Endometrium (tissue), 2 donors: ENCODE data around the gene DGCR6L.
"Not testable (repeated sequence)": the region's sequence is repeated elsewhere in the genome, so short reads cannot be mapped to it uniquely, and the experiment has no call there.

Experiments
- FAIRE-seq: peaks from 2 replicates; lab custom pipeline; 2012; peaks lifted over from hg19 to GRCh38; lab: Jason Lieb, UNC
- donor health status: control.
- donor health status: control.

Gene DGCR6L

DNA sequence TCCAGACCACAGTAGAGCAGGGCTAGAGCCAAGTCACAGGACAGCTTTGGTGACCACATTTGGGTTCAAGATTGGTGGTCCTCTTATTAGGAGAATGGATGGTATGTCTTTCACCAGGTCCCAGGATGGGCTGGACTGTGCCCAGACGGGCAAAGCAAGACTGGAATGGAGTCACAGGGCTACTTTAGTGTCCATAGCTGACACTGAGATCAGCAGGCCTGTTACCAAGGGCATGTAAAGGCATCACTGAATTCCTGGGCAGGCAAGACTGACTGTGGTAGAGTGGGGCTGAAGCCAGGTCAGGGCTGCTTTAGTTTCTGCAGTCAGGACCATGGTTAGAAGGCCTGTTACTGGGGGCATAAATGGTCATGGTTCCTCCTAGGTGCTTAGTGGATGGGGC lies 6.1 kb upstream of the DGCR6L start:
- FAIRE-seq, result not testable (repeated sequence)

DNA sequence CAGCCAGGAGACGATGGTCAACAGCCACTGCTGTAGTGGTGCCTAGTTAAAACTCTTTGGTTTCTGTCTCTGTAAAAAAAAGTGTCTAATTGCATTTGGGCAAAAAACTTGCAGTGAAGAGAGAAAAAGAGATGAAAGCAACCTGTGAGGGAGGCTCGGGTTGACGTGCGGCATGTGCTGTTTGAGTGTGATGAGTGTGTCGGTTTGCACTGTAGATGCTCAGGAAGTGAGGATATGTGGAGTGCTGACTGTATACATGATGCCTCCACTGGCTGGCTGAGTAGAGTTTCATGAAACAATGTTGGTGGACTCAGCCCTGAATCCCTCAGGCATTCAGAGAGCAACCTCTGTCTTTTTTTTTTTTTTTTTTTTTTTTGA lies 4.3 kb upstream of the DGCR6L start:
- FAIRE-seq, result no peak

DNA sequence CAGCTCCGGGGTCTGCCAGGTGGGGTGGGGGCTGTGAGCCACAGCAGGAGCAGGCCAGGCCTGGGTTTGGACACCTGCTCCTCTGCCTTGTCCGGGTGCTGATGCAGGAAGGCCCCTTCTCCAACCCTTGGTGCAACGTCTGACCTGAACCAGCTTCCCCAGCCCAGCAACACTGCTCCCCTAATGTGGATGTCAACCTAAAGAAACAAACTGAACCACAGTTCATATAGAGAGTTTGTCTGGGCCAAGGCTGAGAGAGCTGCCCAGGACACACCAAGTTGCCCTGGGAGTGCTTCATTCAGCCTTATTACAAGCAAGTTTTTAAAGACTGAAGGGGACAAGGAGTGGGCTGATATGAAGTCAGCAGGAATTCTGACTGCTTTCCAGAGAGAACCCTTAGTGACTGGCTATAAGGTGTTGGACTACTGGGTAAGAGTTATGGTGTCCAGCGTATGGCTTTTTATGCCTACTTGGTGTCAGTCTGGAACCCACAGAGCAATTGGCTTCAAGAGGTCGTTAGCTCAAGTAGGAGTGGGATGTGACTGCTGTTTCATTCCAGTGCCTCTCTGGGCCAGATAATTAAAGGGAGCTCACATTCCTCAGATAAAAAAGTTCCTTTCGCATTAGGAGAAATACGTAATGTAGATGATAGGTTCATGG lies 1.8 kb upstream of the DGCR6L start:
- not testable (repeated sequence) for FAIRE-seq

DNA sequence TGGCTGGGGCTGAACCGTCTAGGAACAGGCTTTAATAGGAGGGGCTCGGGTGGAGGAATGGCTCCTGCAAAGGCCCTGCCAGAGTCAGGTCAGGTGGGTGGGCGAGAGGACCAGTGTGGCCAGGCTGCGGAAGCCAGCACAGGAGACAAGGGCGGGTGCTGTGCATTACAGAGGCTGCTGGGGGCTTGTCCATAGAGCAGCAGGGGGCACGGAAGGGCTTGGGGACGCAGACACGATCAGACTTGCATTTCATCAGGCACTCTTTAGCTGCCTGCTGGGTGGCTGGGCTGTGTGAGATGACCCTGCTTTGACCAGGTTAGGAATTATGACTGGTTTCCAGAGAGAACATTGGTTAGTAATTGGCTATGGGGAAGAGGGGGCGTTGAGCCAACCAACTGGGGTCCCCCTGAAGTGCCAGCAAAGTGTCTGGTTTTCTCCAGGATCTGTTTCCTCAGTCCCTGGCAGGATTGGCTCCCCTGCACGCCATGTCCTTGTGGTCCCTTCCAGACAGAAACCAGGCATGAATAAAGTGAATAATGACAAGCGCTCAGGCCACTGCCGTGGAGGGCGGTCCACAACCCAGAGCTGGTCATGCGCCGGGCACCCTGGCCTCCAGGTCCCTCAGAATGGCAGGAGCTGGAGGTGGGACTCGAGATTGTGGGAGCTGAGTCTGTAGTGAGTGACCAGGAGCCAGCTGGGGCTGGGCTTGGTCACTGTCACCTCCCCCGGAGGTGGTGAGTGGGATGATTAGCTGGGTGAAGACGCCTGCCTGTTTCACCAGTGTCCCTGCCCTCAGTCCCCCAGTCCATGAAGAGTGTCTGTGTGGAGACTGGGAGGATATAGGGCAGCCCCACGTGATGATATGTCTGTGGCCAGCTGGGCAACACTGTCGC lies 1.0 kb upstream of the DGCR6L start:
- not testable (repeated sequence) for FAIRE-seq

DNA sequence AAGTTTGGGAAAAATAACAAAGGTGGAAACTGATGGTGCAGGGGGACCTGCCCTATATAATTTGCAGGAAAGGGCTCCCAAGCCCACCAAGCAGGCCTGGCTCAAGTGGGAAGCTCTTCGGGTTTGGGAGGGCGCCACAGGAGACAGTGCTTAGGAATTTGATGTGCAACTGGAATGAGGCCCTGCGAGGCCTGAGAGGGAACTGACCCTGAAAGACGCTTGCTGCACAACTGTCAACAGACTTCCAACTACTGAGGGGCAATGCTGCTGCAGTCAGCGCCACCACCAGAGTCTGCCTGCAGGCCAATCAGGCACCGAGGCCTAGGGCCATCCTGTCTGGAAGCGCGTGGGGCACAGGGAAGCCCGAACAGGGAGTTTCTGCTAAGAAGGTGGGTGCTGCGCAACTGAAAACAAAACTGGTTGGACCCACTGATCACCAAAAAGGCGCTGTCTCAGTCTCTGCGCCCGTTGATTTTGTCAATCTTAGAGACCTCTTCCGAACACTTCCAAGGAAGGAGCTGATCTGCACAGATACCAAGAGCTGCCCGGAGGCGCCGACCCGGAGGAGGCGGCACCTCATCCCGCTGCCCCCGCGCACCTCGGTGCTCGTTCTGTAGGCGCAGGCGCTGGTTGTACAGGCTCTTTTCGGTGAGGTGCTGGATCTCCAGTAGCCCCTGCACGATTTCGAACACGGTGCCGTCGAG lies 667 bp downstream of the DGCR6L start:
- FAIRE-seq, result no peak

DNA sequence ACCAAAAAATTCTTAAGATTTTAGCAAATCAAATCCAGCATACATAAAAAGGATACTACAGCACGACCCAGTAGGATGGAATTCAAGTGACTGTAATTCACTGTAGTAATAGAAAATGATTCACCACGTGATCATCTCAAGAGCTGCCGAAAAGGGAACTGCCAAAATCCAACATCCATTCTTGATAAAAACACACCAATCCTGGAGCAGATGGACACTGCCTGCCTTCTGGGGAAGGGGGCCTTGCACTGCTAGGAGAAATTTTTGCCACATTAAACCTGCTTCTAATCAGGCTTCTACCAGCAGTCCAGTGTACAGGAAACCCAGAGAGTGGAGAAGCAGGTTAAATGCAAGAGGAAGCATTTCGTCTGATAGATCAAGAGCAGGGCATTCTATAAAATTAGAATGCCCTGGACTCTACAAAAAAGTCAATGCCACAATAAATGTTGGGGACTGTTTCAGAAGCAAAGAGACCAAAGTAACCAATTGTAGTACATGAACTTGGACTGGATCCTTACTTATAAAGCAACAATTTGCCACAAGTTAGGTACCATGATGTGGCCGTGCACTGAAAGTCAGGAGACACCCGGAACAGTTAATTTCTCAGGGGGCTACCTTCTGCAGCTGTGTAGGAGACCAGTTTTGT lies 1.7 kb downstream of the DGCR6L start:
- FAIRE-seq, result not testable (repeated sequence)

DNA sequence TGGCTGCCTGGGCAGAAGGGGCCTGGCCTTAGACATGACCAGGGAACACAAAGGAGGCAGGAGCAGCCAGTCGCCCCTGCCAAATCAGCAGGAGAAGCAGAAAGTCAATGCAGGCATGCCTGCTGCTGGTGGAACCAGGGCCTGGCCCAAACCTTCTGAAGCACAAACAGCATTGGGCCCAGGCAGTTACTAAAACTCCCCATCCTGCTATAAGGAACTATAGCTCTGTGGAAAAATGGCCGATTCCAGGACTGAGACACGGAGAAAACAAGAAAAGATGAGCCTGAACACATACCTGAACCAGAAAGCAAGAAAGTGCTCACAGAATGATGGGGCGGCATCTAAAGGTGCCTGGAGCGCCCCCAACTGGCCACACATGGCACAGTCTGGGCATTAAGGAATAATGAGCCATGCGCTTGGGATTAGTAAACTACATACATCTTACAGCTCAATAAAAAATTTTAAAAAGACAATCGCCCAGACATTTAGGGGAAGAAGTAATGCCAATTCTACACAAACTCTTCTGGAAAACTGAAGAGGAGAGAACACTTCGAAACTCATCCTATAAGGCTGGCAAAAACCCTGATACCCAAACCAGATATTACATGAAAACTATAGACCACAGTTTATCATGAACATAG lies 2.3 kb downstream of the DGCR6L start:
- FAIRE-seq, result peak; percentile 26

DNA sequence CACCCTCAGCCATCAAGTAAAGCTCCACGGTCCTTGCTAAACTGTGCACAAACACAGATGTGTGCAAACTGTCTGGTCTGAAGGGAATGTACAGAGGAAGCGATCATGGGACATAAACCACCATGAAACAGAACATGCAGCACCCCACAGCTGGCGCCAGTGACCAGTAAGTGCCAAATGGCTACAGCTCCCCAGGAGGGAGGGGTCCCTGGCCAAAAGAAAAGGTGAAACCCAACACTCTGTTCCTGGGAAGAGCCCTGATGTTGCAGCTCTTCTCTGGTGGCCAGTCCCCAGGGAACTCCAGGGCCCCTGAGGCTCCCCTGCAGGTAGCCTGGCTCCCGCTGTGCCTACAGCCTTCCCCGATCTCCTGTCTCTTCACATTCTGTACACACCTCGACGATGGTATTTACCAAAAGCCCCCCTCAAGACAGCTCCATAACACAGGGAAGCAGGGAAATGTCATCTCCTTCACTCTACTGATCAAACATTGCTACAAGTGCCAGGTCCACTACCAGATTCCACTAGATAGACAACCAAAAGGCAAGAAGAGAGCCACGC lies 2.9 kb downstream of the DGCR6L start:
- FAIRE-seq, result no peak

DNA sequence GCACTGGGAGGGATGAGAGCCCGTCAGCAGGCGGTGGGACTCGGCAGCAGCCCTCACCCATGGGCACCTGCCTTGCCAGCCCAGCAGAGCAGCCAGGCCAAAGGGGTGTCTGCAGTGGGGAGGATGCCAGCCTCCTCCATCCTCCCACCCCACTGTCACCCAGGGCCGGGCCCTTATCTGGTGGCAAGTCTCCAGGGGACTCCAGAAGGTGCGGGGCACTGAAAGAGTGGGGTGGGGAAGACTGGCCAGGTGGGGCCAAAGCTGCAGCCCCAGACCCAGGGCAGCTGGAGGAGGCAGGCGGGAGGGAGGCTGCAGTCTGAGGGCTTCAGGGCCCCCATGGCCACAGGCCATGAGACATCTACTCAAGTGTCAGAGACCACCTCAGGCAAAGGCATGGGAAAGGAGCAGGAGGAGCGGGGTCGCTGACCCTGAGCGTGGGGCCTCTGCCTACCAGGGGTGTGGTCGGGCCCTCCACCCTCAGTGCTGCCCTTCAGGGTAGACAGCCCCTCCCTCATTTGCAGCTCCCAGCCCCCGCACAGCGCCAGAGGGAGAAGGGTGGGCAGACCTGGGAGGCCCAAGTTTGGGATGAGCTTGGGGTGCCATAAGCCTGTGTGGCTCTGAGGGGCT lies 3.5 kb downstream of the DGCR6L start:
- FAIRE-seq, result no peak

DNA sequence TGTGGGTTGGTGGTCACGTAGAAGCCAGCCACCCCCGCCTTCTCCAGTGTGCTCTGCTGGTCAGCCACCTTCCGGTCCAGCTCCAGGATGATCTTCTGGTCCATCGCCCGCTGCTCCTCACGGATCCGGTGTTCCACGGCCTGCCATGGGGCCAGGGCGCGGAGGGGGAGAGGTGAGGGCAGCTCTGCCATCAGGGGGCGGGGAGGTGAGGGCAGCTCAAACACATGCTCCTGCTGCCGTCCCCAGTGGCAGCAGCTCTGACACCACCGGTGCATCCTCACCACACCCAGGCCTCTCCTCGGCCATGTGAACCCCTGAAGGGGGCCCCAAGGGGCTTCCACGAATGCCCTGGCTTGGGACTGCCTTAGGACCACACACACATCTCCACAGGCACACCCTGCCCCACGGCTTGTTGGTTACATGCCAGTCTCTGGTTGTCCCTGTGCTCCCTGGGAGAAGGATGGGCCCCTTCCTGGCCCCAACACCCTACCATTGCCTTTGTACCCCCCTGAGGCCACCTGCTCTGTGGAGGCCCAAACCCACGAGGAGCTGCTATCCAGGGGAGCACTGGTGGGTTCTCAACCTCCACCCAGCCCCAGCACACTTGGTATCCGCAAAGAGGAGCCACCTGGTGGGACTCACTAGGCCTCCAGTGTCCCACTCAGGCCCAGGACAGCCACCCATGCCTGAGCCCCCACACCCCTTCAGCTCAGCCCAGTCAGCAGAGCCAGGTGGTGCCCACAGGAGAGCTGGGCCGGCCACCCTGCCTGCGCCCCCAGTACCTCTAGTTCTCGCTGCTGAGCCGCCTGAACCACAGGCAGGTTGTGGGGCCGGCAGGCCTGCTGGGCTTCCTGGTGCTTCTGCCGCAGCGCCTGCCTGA lies 4.3 kb downstream of the DGCR6L start:
- FAIRE-seq, result no peak

DNA sequence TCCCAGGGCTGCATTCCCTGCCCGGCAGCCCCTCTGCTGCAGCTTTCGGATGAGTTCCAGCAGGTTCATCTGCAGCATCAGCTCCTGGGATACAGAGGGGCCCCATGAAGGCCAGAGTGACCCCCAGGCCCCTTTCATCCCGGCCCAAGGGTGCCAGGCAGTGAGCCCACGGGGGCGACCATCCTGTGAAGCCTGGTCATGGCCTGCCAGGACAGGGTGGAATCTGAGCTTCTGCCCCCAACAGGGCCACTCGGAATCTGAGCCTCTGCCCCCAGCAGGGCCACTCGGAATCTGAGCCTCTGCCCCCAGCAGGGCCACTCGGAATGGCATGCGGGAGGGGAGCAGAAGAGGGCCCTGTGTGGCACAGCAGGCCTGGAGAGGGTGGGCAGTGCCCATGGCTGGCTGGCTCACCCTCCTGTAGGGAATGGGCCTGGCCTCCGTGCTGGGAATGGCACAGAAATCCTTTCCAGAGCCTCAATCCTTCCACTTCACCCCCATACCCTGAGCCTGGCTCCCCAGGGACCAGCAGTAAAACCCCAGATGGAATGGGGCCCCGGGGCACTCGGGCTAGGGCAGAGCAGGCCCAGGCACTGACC lies 5.0 kb downstream of the DGCR6L start:
- not testable (repeated sequence) for FAIRE-seq

DNA sequence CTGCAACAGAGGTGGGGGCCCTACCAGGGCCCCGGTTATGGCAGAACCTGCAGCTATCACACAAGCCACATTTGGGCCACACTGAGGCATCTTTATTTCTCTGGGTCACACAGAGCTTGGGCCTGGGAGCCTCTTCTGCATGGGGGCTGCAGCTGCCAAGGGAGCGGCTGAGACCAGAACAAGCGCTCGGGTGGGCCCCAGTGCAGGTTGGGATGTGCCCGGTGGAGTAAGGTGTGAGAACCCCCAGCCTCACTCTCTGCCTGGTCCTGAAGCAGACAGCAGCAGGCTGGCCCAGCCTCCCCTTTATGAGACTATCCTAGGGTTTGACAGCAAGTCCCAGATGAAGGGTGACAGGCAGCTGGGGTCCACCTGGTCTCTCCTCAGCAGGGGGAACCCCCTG lies 5.7 kb downstream of the DGCR6L start:
- not testable (repeated sequence) for FAIRE-seq

DNA sequence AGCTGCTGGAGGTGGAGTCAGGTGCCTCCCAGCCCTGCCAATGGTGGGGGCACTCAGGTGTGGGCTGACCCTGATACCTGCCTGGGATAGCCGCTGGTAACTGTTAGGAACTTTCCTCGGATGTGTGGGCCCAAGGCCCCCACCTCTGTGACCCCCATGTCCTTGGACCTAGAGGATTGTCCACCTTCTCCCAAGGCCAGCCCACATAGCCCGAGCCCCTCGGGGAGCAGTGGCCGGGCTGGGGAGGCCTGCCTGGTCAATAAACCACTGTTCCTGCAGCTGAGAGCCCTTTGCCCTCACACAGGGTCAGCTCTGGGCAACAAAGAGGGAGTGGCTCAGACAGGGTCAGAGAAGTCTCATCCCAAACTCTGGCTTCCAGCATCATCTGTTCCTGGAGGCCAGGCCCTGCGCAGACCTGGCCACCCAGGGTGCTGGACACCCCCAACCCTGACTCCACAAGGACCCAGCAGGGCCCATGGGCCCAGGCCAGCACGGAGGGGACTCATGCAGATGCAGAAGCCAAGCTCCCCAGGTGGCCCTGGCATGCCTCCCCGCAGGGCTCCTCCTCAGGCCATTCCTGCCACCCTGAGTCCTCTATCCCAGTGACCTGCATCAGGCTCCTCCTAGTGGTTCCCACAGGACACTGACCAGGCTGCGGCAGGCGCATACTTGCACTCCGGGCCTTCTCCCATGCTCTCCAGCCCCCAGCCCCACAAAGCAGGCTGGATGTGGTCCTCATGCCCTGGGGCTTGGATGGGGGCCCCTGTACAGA lies 6.4 kb downstream of the DGCR6L start:
- not testable (repeated sequence) for FAIRE-seq

DNA sequence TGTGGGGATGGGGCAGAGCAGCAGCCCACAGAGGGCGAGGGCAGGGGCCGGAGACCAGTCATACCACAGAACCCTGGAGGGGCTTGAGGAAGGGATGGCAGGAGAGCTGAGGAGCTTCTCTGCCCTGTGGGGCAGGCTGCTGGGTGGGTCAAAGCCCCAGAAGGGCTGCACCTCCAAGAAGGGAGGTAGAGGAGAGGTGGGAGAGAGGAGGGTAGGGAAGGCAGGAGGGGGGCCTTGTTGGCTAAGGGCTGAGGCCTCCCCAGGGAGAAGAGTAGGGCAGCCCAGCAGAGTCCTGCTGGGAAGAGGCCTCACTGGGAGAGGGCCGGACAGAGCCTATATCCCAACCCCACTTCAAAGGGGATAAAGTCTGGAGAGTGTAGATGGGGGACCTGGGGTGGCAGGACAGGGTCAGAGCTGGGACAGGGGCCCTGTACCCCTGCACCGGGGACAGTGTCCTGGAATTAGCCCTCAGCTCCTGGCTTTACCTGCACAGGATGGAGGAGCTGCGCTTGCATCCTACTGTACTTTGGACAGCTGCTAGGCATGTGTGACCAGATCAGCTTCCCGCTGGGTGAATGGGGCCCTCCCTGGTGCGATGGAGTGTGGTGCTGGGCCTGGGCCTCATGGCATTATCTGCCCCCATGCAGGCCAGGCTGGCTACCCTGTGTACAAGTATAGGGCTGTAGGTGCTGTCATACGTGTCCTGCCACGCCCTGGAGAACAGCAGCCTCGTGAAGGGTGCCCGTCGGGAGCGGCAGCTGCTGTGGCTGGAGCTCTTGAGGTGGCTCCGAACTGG lies 7.3 kb downstream of the DGCR6L start:
- FAIRE-seq, result no peak

DNA sequence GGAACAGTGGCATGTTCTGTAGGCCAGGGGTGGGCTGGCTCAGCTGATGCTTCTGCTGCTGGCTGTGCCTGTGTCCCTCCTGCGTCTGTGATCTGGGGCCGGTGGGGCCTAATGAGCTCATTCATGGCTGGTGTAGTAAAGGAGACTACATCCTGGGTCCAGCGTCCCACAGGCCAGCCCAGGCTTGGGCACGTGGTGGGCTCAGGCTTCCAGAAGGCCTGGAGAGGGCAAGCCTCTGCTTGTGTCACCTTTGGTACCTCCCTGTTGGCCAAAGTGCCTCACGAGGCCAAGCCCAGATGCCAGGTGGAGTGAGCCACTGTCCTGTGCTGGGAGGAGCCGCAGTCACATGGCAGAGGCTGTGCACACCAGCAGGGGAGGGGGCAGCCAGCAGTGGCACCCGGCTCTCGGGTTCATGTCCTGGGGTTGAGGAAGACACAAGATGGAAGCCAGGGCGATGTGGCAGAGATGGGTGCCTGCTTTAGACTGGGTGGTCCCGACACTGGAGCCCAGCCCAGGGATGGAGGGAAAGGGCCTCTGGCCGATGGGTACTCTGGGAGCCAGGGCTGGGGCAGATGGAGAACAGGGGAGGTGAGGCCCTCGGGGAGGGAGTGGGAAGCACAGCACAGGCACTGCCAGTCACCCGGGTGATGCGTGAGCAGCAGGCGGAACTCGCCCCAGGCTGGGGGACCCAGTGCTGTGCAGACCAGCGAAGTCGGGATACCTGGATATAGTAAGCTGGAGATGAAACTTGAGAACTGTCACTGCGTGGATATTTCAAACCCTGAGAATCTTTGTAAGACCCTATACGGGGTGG lies 8.4 kb downstream of the DGCR6L start:
- FAIRE-seq, result not testable (repeated sequence)

DNA sequence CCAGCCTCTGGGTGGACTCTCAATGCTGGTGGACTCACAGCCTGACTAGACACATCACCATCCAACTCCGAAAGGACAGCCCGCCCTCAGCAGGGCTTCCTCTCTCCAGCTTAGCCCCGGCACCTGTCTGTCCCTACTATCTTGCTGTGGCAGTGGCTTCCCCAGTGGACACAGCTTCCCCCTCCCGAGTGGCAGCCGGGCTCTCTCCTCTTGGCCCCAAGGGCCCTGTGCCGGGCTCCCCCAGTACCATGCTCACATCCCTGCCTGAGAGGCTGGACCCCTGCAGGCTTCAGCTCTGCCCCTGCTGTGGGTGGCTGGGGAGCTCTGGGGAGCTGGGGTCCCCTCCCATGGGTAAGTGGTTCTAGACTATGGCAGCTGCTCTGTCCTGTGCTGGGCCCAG lies 9.1 kb downstream of the DGCR6L start:
- not testable (repeated sequence) for FAIRE-seq

DNA sequence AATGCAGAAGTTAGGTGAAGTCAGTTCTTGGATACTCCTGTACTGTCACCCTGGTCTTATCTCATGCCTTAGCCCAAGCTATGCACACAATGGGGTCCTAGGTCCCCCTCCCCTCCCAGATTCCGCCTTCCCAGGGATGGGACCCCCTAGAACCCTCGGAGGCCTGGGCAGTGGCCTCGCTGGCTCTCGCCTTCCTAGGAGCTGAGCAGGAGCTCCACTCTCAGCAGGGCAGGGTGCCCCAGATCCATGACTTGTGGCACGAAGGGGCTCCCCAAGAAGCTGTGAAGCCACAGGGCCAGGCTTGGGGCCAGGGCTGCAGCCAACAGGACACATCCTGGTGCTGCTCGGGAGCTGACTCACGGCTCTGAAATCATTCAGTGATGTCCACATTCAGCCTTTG lies 9.7 kb downstream of the DGCR6L start:
- not testable (repeated sequence) for FAIRE-seq
